Neural progenitor cell (in vitro differentiated cells): ENCODE data around the gene REXO1. TPM values are rescaled to one million over a fixed set of nuclear protein-coding genes. Genes with fewer than 3 reads are reported as not detected.
A peak's percentile ranks its signal among the peaks of the same experiment; 100 is the strongest.

ENCODE experiments used
- DNase-seq: peaks from one replicate; pipeline ENCODE4 v3.0.0-alpha.2; 2016; ENCODE audit warnings: low spot score
- H2AFZ ChIP-seq: fragments of 200-600 bp; sonication (generic); replicated peaks from 2 replicates; pipeline ENCODE4 v1.6.1; 2016; ENCODE audit warnings: antibody characterized with exemption
- H3F3A ChIP-seq: fragments of 200-600 bp; sonication (generic); 2 replicates; pipeline ENCODE4 v1.6.1; 2016; ENCODE audit warnings: antibody characterized with exemption, low read depth
- H3K27ac ChIP-seq: fragments of 200-600 bp; sonication (generic); 2 replicates; pipeline ENCODE4 v1.5.1; 2016; ENCODE audit warnings: mild to moderate bottlenecking
- H3K27me3 ChIP-seq: fragments of 200-600 bp; sonication (generic); 2 replicates; pipeline ENCODE4 v1.6.1; 2016; ENCODE audit warnings: mild to moderate bottlenecking, moderate library complexity
- H3K36me3 ChIP-seq: fragments of 200-600 bp; sonication (generic); 2 replicates; pipeline ENCODE4 v1.5.1; 2016
- H3K4me1 ChIP-seq: fragments of 200-600 bp; sonication (generic); 2 replicates; pipeline ENCODE4 v1.6.1; 2016; ENCODE audit warnings: mixed run types
- H3K4me2 ChIP-seq: fragments of 200-600 bp; sonication (generic); 2 replicates; pipeline ENCODE4 v1.6.1; 2016
- H3K4me3 ChIP-seq: fragments of 200-600 bp; sonication (generic); 2 replicates; pipeline ENCODE4 v1.5.1; 2016
- H3K79me2 ChIP-seq: fragments of 200-600 bp; sonication (generic); 2 replicates; pipeline ENCODE4 v1.6.1; 2016; ENCODE audit warnings: low read depth
- H3K9ac ChIP-seq: fragments of 200-600 bp; sonication (generic); 2 replicates; pipeline ENCODE4 v1.6.1; 2016
- H3K9me3 ChIP-seq: fragments of 200-600 bp; sonication (generic); 2 replicates; pipeline ENCODE4 v1.5.1; 2016; ENCODE audit warnings: low read depth
- H4K20me1 ChIP-seq: fragments of 200-600 bp; sonication (generic); 2 replicates; pipeline ENCODE4 v1.6.1; 2016; ENCODE audit warnings: low read depth
- H3K27ac Mint-ChIP-seq: 3 replicates; pipeline ENCODE4 v1.8.0; 2021; ENCODE audit warnings: mixed read lengths
- H3K27me3 Mint-ChIP-seq: 2 replicates; pipeline ENCODE4 v1.8.0; 2022; ENCODE audit warnings: low read depth, mild to moderate bottlenecking, inconsistent platforms, moderate library complexity, mixed read lengths; ENCODE audit not compliant: insufficient read depth
- H3K36me3 Mint-ChIP-seq: 3 replicates; pipeline ENCODE4 v1.8.0; 2021; ENCODE audit warnings: mixed read lengths
- H3K4me1 Mint-ChIP-seq: 3 replicates; pipeline ENCODE4 v1.8.0; 2021; ENCODE audit warnings: mixed read lengths
- H3K4me3 Mint-ChIP-seq: 3 replicates; pipeline ENCODE4 v1.8.0; 2021; ENCODE audit warnings: mild to moderate bottlenecking, moderate library complexity, mixed read lengths
- H3K9me3 Mint-ChIP-seq: 3 replicates; pipeline ENCODE4 v1.8.0; 2020; ENCODE audit warnings: mixed read lengths
- EZH2 ChIP-seq: fragments of 200-600 bp; sonication (generic); IDR thresholded peaks from 2 replicates; pipeline ENCODE4 v1.6.1; 2017; ENCODE audit warnings: antibody characterized with exemption, mild to moderate bottlenecking, moderate library complexity
- EZH2phosphoT487 ChIP-seq: fragments of 200-600 bp; sonication (generic); IDR thresholded peaks from 2 replicates; pipeline ENCODE4 v1.6.1; 2017; ENCODE audit warnings: antibody characterized with exemption
- total RNA-seq: library from RNA; depleted of rRNA; stranded (reverse); fragments of >200 nt; gene quantifications from 2 replicates; pipeline ENCODE4 v1.2.3, GENCODE V29; 2015; ENCODE audit warnings: low replicate concordance
- TF ChIP-seq, protein P1 (sequence below): fragments of 200-600 bp; sonication (generic); IDR thresholded peaks from 2 replicates; pipeline ENCODE4 v1.5.1; 2017; ENCODE audit warnings: antibody characterized with exemption, mild to moderate bottlenecking

The REXO1 gene
- total RNA-seq, 1 donor from 2014 or later = 38.7 TPM

DNA sequence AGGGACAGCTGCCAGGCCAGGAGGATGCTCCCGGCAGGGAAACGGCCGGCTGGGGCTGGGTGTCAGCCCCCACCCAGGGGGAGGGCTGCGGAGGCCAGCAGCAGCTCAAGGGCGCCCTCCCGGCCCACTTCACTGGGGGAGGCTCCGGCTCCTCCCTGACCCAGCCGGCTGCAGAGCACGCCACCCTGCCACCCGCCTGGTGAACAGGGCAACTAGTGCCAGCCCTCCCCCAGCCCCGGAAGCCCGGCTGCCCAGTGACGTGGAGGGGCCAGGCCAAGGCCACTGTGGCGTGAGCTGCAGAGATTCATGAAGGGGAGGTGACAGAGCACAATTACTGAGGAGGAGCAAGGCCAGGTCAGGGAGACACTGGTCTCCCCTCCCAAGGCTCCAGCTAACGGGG, 14.7 kb downstream of the REXO1 start:
- Histone ChIP-seq H4K20me1 (peaks cover 65% of the 10 kb centered on the region), H3K36me3 (no peaks in the 10 kb centered on the region), H3K4me3 (no peak overlapping the region), H3K27me3 (no peaks in the 10 kb centered on the region), H3K79me2 (peaks cover 73% of the 10 kb centered on the region), H3K4me2 (no peak overlapping the region), H3K4me1 (no peaks in the 10 kb centered on the region), H3K9ac (no peak overlapping the region), H3K9me3 (no peaks in the 10 kb centered on the region), H3K27ac (no peak overlapping the region), H3F3A (no peaks in the 10 kb centered on the region), H2AFZ (no peak overlapping the region)
- Mint-ChIP-seq H3K4me1 (peaks cover 9% of the 10 kb centered on the region), H3K9me3 (no peaks in the 10 kb centered on the region), H3K27ac (peak overlapping the region; percentile 50), H3K4me3 (no peak overlapping the region), H3K36me3 (no peaks in the 10 kb centered on the region), H3K27me3 (peaks cover 3% of the 10 kb centered on the region)
- TF ChIP-seq EZH2phosphoT487 (no peak), EZH2 (no peak)
- TF ChIP-seq, protein P1, sequence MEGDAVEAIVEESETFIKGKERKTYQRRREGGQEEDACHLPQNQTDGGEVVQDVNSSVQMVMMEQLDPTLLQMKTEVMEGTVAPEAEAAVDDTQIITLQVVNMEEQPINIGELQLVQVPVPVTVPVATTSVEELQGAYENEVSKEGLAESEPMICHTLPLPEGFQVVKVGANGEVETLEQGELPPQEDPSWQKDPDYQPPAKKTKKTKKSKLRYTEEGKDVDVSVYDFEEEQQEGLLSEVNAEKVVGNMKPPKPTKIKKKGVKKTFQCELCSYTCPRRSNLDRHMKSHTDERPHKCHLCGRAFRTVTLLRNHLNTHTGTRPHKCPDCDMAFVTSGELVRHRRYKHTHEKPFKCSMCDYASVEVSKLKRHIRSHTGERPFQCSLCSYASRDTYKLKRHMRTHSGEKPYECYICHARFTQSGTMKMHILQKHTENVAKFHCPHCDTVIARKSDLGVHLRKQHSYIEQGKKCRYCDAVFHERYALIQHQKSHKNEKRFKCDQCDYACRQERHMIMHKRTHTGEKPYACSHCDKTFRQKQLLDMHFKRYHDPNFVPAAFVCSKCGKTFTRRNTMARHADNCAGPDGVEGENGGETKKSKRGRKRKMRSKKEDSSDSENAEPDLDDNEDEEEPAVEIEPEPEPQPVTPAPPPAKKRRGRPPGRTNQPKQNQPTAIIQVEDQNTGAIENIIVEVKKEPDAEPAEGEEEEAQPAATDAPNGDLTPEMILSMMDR = no peak
- no peak for DNase-seq

DNA sequence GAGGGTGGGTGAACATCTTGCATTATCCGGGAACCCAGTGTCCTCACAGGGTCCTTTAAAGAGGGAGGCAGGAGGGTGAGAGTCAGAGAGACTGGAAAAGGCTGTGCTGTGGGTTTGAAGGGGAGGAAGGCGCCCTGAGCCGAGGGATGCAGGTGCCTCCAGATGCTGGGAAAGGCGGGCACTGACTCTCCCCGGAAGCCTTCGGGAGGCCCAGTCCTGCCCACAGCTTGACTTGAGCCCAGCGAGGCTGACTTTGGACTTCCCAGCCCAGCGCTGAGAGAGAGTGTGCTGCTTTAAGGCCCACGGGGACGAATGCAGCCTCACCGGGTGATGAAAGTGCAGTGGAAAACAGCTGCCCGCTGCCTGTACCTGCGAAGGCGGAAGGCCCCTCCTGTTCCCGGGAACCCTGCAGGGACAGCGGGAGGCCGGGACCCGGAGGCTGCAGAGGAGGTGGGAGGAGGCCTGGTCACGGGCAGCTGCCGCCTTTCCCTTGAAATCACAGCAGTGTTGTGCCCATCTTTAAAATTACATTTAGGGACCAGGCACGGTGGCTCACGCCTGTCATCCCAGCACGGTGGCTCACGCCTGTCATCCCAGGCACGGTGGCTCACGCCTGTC, 16.1 kb downstream of the REXO1 start:
- peaks cover 59% of the 10 kb centered on the region for H3K79me2 ChIP-seq
- TF ChIP-seq EZH2phosphoT487 (no peak), EZH2 (no peak)
- TF ChIP-seq, protein P1 = no peak
- H4K20me1 ChIP-seq = peaks cover 56% of the 10 kb centered on the region
- Mint-ChIP-seq H3K27ac (no peak overlapping the region), H3K27me3 (peaks cover 3% of the 10 kb centered on the region), H3K4me1 (peaks cover 9% of the 10 kb centered on the region), H3K36me3 (no peaks in the 10 kb centered on the region), H3K4me3 (no peak overlapping the region), H3K9me3 (no peaks in the 10 kb centered on the region)
- peak overlapping the region; percentile 22 for H3K4me2 ChIP-seq
- H3K9ac ChIP-seq = no peak overlapping the region
- H3K36me3 ChIP-seq = no peaks in the 10 kb centered on the region
- H2AFZ ChIP-seq = no peak overlapping the region
- DNase-seq = no peak
- no peak overlapping the region for H3K27ac ChIP-seq
- peaks cover 4% of the 10 kb centered on the region for H3K4me1 ChIP-seq
- H3K4me3 ChIP-seq = no peak overlapping the region
- no peaks in the 10 kb centered on the region for H3F3A ChIP-seq
- no peaks in the 10 kb centered on the region for H3K27me3 ChIP-seq
- no peaks in the 10 kb centered on the region for H3K9me3 ChIP-seq

DNA sequence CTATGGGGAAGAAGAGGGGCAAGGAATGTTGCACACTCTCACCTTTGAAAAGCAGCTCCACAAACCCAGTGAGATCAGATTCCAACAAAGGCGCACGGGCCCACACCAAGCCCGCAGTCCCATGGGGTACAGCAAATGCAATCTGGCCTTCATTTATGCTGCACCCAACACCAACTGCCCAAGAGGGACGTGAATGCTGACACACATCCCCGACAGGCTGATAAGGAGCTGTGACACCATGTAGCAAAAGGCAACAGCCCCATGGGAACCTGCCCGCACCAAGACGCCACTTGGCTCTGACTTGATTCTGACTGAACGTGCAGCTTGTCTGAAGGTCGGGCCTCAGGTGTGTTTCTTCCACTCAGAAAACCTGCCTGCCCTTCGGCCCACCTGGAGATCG, 17.3 kb downstream of the REXO1 start:
- no peaks in the 10 kb centered on the region for H3K9me3 ChIP-seq
- no peaks in the 10 kb centered on the region for H3K27me3 ChIP-seq
- Mint-ChIP-seq H3K4me3 (no peak overlapping the region), H3K4me1 (peaks cover 6% of the 10 kb centered on the region), H3K27ac (no peak overlapping the region), H3K27me3 (peaks cover 4% of the 10 kb centered on the region), H3K36me3 (no peaks in the 10 kb centered on the region), H3K9me3 (no peaks in the 10 kb centered on the region)
- no peak overlapping the region for H3K4me2 ChIP-seq
- no peak overlapping the region for H3K4me3 ChIP-seq
- peaks cover 4% of the 10 kb centered on the region for H3F3A ChIP-seq
- DNase-seq = no peak
- H2AFZ ChIP-seq = no peak overlapping the region
- H3K27ac ChIP-seq = no peak overlapping the region
- peaks cover 47% of the 10 kb centered on the region for H3K79me2 ChIP-seq
- peaks cover 53% of the 10 kb centered on the region for H4K20me1 ChIP-seq
- peaks cover 14% of the 10 kb centered on the region for H3K4me1 ChIP-seq
- no peak overlapping the region for H3K9ac ChIP-seq
- no peak for TF ChIP-seq EZH2
- TF ChIP-seq, protein P1 = no peak
- no peak for TF ChIP-seq EZH2phosphoT487
- no peaks in the 10 kb centered on the region for H3K36me3 ChIP-seq
